NCI-H2171 (cell line): Measurements from ENCODE around the gene GNPAT.

Experiments used
- DNase-seq: peaks from one replicate; lab custom pipeline; 2025; lab: John Stamatoyannopoulos, UW

GNPAT gene

GRCh38 chr1:231213831-231214573 lies 27.0 kb upstream of the GNPAT start:
- DNase-seq = no peak

- no peak for DNase-seq
These were observed 25.9 kb upstream of the GNPAT start for GRCh38 chr1:231214918-231215680.

GRCh38 chr1:231215681-231216385 lies 25.2 kb upstream of the GNPAT start:
- DNase-seq = no peak

- no peak for DNase-seq
These were observed 24.5 kb upstream of the GNPAT start for GRCh38 chr1:231216498-231216897.

- no peak for DNase-seq
These were observed 24.0 kb upstream of the GNPAT start for GRCh38 chr1:231217056-231217455.

GRCh38 chr1:231218078-231218477 lies 22.9 kb upstream of the GNPAT start:
- no peak for DNase-seq

- DNase-seq = no peak
These were observed 21.3 kb upstream of the GNPAT start for GRCh38 chr1:231219422-231220401.

- DNase-seq = no peak
These were observed 20.2 kb upstream of the GNPAT start for GRCh38 chr1:231220801-231221200.

- no peak for DNase-seq
These were observed 14.9 kb upstream of the GNPAT start for GRCh38 chr1:231226156-231226555.

GRCh38 chr1:231231511-231231910 lies 9.5 kb upstream of the GNPAT start:
- DNase-seq = no peak

- no peak for DNase-seq
These were observed 7.9 kb upstream of the GNPAT start for GRCh38 chr1:231232870-231233734.

- DNase-seq = no peak
These were observed 7.1 kb upstream of the GNPAT start for GRCh38 chr1:231233735-231234417.

GRCh38 chr1:231234506-231234905 lies 6.5 kb upstream of the GNPAT start:
- DNase-seq = no peak

GRCh38 chr1:231235526-231236207 lies 5.3 kb upstream of the GNPAT start:
- no peak for DNase-seq

GRCh38 chr1:231236208-231236591 lies 4.8 kb upstream of the GNPAT start:
- DNase-seq = no peak

GRCh38 chr1:231236938-231237337 lies 4.1 kb upstream of the GNPAT start:
- no peak for DNase-seq

- no peak for DNase-seq
These were observed 2.7 kb upstream of the GNPAT start for GRCh38 chr1:231238298-231238697.

- no peak for DNase-seq
These were observed 505 bp upstream of the GNPAT start for GRCh38 chr1:231240531-231240882.

GRCh38 chr1:231241750-231242149 lies 738 bp downstream of the GNPAT start:
- peak; percentile 4 for DNase-seq
